Omental fat pad (tissue), 4 donors: Measurements from ENCODE around the gene AGBL4. TPM values are rescaled to one million over a fixed set of nuclear protein-coding genes. Genes with fewer than 3 reads are reported as not detected.

Experiments used
- ATAC-seq: fragments of 150-250 bp; one replicate; pipeline ENCODE4 v1.9.1; 2016; ENCODE audit warnings: mild to moderate bottlenecking, moderate library complexity; ENCODE audit not compliant: low FRiP score
- DNase-seq: peaks from one replicate; pipeline ENCODE4 v3.0.0-alpha.2; 2019; ENCODE audit warnings: low spot score
- total RNA-seq, 4 donors: library from RNA; depleted of rRNA; stranded (reverse); fragments of >200 nt; gene quantifications; one replicate each; pipeline ENCODE4 v1.1.0, GENCODE V29; 2016
- TF ChIP-seq, protein P1 (sequence below), 3 donors: fragments of 450-650 bp; IDR thresholded peaks; one replicate each; pipeline ENCODE4 v1.5.1; 2016 to 2017; ENCODE audit warnings: antibody characterized with exemption in 3 of 3, mild to moderate bottlenecking in 3 of 3, moderate library complexity in 2 of 3

The AGBL4 gene
- total RNA-seq, 4 donors from 2014 or later = 0.31 to 1.1 (median 0.50) TPM

DNA sequence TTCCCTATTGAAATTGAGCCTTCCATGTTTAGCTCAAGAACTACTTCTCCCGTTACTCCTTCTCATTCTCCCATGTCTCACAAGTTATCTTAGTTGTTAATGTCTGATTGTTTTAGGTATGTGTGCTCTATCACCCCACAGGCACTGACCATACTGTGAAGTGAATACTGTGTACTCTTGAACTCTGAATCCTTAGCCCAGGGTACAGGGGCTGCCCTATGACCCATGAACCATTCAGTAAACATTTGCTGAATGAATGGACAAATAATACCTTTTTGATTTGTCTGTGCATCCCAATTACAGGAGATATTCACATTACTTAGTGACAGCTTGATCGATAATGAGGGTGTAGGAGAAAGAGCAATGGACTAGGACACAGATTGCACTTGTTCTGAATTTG lies 1077.7 kb downstream of the AGBL4 start:
- TF ChIP-seq, protein P1, sequence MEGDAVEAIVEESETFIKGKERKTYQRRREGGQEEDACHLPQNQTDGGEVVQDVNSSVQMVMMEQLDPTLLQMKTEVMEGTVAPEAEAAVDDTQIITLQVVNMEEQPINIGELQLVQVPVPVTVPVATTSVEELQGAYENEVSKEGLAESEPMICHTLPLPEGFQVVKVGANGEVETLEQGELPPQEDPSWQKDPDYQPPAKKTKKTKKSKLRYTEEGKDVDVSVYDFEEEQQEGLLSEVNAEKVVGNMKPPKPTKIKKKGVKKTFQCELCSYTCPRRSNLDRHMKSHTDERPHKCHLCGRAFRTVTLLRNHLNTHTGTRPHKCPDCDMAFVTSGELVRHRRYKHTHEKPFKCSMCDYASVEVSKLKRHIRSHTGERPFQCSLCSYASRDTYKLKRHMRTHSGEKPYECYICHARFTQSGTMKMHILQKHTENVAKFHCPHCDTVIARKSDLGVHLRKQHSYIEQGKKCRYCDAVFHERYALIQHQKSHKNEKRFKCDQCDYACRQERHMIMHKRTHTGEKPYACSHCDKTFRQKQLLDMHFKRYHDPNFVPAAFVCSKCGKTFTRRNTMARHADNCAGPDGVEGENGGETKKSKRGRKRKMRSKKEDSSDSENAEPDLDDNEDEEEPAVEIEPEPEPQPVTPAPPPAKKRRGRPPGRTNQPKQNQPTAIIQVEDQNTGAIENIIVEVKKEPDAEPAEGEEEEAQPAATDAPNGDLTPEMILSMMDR (IDR thresholded peaks at IDR 0.05) = no peak
- ATAC-seq = no peak

DNA sequence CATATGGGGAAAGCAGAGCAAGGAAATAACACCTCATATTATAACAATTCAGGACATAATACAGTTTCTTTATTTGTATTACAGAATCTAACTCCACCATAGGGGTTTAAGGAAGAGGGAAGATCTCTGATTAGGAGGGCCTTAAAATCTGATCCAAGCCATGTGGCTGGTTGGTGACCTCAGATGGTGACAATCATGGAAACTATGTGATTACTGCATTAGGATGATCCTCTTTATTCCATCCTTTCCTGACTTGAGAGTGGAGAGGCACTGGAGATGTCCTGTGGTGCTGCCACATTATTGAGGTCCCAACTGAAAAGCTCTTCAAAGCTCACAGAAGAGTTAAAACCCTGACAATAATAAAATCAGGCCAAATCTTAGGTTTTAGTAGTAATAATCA lies 1078.9 kb downstream of the AGBL4 start:
- DNase-seq (no peak), ATAC-seq (no peak)
- TF ChIP-seq, protein P1 (IDR thresholded peaks at IDR 0.05) = no peak

More for the DNA sequence above, 1077.7 kb downstream of the AGBL4 start:
- DNase-seq = no peak

DNA sequence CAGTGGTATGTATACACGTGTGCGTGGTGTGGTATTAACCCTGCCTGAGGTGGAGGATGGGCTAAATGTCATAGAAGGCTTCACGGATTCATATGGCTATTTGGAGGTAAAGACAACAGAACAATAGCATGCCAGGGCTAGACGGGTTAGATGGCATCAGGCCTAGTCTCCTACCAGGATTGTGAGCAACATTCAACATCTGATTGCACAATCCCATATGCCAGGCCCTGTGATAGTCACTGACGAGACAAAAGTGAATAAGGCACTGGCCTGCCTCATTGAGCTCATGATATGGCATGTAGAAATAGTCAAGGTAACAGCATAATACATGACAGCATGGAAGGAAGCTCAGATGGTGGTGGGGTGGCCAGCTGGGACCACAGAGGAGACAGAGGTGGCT lies 1079.9 kb downstream of the AGBL4 start:
- TF ChIP-seq, protein P1 (IDR thresholded peaks at IDR 0.05) = no peak
- no peak for DNase-seq
- no peak for ATAC-seq

DNA sequence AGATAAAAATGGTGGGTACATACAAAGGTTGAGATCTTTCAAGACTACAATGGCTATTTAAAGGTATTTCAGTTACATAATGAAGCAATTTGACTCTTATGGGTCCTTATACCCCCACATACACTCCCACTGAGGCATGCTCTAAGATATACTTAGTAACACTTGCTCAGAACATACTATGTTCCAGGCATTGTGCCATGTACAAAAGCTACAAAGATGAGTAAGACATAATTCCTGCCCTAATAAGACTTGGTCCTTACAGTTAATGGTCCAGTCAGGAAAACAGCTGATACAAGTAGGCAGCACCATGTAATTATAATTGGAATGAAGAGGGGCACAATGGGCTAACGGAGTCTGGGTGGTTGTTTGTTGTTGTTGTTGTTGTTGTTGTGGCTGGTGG lies 1080.4 kb downstream of the AGBL4 start:
- ATAC-seq = no peak
- TF ChIP-seq, protein P1 (IDR thresholded peaks at IDR 0.05) = no peak
- no peak for DNase-seq

DNA sequence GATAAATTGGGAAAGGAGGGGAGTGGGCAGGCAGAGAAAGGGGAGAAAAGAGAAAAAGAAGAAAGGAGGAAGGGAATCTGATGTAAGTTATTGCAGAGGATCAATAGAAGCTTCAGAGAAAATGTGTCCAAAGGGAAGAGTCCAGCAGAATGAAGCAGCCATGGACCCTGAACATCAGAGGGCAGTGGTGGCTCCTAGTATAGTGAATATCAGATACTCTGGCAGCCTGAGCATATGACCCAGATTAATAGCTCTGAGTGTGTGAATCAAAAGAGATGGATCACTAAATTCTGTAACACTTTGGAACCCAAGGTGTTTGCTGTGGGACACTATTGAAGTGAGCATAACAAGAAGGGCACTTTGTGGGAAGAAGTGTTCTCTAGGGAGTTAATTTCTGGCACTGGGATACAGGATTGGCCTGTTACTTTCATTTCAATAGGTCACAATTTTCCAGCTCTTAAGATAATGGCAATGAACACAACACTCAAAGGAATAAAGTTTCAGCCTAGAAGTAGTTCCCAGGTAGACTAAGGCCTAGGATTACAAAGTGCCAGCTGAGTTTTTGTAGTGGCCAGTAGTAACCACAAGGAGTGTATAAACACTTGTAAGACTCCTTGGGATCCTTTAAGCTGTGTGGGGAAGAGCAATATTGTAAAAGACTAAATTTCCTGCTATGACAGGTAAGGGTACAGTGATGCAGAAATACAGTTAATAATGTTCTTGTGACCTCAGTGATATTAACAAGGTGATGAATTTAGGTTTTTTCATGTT lies 1082.6 kb downstream of the AGBL4 start:
- DNase-seq (no peak), ATAC-seq (no peak)
- TF ChIP-seq, protein P1 (IDR thresholded peaks at IDR 0.05) = no peak

DNA sequence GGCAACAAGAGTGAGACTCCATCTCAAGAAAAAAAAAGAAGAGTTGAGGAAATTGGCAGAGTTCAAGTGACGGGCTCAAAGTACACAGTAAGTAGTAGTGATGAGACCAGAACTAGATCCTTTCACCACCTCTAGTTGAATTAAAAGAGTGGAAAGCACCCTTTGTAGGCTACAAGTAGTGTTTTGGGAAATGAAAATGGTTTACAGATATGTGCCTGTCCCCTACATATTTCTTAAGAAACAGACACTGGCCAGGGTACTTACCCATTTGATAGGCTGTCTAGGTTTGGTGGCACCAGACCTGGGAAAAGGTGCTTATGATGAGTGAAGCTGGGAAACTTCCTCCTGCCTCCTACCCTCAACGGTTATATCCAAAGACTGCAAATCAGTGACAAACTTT lies 1083.4 kb downstream of the AGBL4 start:
- no peak for ATAC-seq
- DNase-seq = no peak
- TF ChIP-seq, protein P1 (IDR thresholded peaks at IDR 0.05) = no peak

DNA sequence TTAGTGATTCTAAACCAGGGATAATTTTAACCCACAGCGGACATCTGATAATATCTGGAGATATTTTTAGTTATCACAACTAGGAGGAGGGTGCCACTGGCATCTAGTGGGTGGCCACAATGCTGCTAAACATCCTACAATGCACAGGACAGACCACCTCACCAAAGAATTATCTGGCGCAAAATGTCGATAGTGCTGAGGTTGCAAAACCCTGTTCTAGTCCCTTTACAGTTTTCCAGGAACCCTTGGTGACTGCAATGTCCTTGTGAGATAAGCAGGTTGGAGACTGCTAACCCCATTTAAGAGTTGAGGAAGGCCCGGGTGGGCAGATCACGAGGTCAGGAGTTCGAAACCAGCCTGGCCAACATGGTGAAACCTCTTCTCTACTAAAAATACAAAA lies 1083.9 kb downstream of the AGBL4 start:
- ATAC-seq (no peak), DNase-seq (no peak)
- TF ChIP-seq, protein P1 (IDR thresholded peaks at IDR 0.05) = no peak
